HepG2 (cell line): ENCODE data around the gene HPS1. TPM values are rescaled to one million over a fixed set of nuclear protein-coding genes. Genes with fewer than 3 reads are reported as not detected.

Experiments used
- AGO1 ChIP-seq: fragments of 200-400 bp; formaldehyde crosslinking; IDR thresholded peaks from 2 replicates; pipeline ENCODE4 v1.6.1; 2017; ENCODE audit warnings: mild to moderate bottlenecking, low read depth, low read length, moderate library complexity; ENCODE audit not compliant: poor library complexity, severe bottlenecking
- BRF2 ChIP-seq: sonication (generic); formaldehyde crosslinking; IDR thresholded peaks from 2 replicates; pipeline ENCODE4 v1.8.1; 2022; ENCODE audit warnings: mild to moderate bottlenecking, missing genetic modification reagents
- E2F5 ChIP-seq: sonication (generic); formaldehyde crosslinking; conservative IDR thresholded peaks from 2 replicates; pipeline ENCODE4 v1.4.0; 2020; ENCODE audit warnings: missing genetic modification reagents
- GABPB1 ChIP-seq: IDR thresholded peaks from 2 replicates; pipeline ENCODE4 v1.6.1; 2016; ENCODE audit warnings: mild to moderate bottlenecking, missing genetic modification reagents, moderate library complexity, missing compliant biosample characterization
- JUND ChIP-seq: sonication (generic); formaldehyde crosslinking; IDR thresholded peaks from 2 replicates; pipeline ENCODE4 v1.8.0; 2022; ENCODE audit warnings: mild to moderate bottlenecking, missing genetic modification reagents
- NFKBIZ ChIP-seq: IDR thresholded peaks from 2 replicates; pipeline ENCODE4 v1.6.1; 2018; ENCODE audit warnings: missing genetic modification reagents, missing compliant biosample characterization
- PHF5A ChIP-seq: IDR thresholded peaks from one replicate; pipeline ENCODE4 v1.6.1; 2018; ENCODE audit warnings: low read depth, missing genetic modification reagents; ENCODE audit not compliant: unreplicated experiment
- SKI ChIP-seq: fragments of 450-650 bp; IDR thresholded peaks from one replicate; pipeline ENCODE4 v1.6.1; 2018; ENCODE audit warnings: mild to moderate bottlenecking; ENCODE audit not compliant: partially characterized antibody
- ZBTB33 ChIP-seq: sonication (generic); formaldehyde crosslinking; IDR thresholded peaks from 2 replicates; pipeline ENCODE4 v1.4.0; 2020; ENCODE audit warnings: missing genetic modification reagents
- ZNF160 ChIP-seq: sonication (generic); formaldehyde crosslinking; IDR thresholded peaks from 2 replicates; pipeline ENCODE4 v1.8.0; 2022; ENCODE audit warnings: mild to moderate bottlenecking, inconsistent platforms, missing genetic modification reagents
- ZNF263 ChIP-seq: sonication (generic); formaldehyde crosslinking; IDR thresholded peaks from 2 replicates; pipeline ENCODE4 v1.4.0; 2020; ENCODE audit warnings: missing genetic modification reagents
- ZNF350 ChIP-seq: sonication (generic); formaldehyde crosslinking; IDR thresholded peaks from 2 replicates; pipeline ENCODE4 v1.4.0; 2020; ENCODE audit warnings: mild to moderate bottlenecking, low read depth, missing genetic modification reagents, borderline replicate concordance
- ZNF446 ChIP-seq: sonication (generic); formaldehyde crosslinking; IDR thresholded peaks from 2 replicates; pipeline ENCODE4 v1.5.0; 2020; ENCODE audit warnings: mild to moderate bottlenecking, missing genetic modification reagents
- ZNF513 ChIP-seq: sonication (generic); formaldehyde crosslinking; conservative IDR thresholded peaks from 2 replicates; pipeline ENCODE4 v1.5.0; 2020; ENCODE audit warnings: missing genetic modification reagents
- polyA plus RNA-seq, 8 experiments: library from polyadenylated mRNA; depleted of rRNA in 3 of 8; stranded (reverse) in 7 of 8; unstranded in 1 of 8; fragments of >200 nt; fragmentation: Illumina TruSeq in 4 of 8; extraction: Trizol in 4 of 8; gene quantifications; 2 replicates each; pipeline versions ENCODE4 v1.2.1 to v1.2.3, GENCODE V29; 2011 to 2016; ENCODE audit warnings: low read depth in 4 of 8, missing spikeins in 1 of 8, mixed read lengths in 1 of 8; ENCODE audit not compliant: insufficient read depth in 1 of 8
- total RNA-seq, 5 experiments: library from RNA; depleted of rRNA; stranded (reverse); fragments of >200 nt; fragmentation: Illumina TruSeq; extraction: Trizol; gene quantifications; 2 replicates each; pipeline ENCODE4 v1.2.3, GENCODE V29; 2016; ENCODE audit warnings: low read depth in 1 of 5
- TF ChIP-seq, protein P1 (sequence below): sonication (generic); formaldehyde crosslinking; IDR thresholded peaks from 2 replicates; pipeline ENCODE4 v1.5.1; 2020; ENCODE audit warnings: mild to moderate bottlenecking, missing genetic modification reagents, moderate library complexity
- TF ChIP-seq, protein P2 (sequence below): sonication (generic); formaldehyde crosslinking; IDR thresholded peaks from 2 replicates; pipeline ENCODE4 v1.8.1; 2023; ENCODE audit warnings: mild to moderate bottlenecking, inconsistent platforms, moderate library complexity, missing genetic modification reagents, borderline replicate concordance
- TF ChIP-seq, protein P3 (sequence below): sonication (generic); formaldehyde crosslinking; IDR thresholded peaks from 2 replicates; pipeline ENCODE4 v1.4.0; 2020; ENCODE audit warnings: mild to moderate bottlenecking, missing genetic modification reagents

The HPS1 gene
- total and polyA plus RNA-seq, 2 of the 13 experiments (the other 11 are each of a cell fraction or from before 2014, with no cell fraction given), result 24.6 to 25.8 TPM

DNA sequence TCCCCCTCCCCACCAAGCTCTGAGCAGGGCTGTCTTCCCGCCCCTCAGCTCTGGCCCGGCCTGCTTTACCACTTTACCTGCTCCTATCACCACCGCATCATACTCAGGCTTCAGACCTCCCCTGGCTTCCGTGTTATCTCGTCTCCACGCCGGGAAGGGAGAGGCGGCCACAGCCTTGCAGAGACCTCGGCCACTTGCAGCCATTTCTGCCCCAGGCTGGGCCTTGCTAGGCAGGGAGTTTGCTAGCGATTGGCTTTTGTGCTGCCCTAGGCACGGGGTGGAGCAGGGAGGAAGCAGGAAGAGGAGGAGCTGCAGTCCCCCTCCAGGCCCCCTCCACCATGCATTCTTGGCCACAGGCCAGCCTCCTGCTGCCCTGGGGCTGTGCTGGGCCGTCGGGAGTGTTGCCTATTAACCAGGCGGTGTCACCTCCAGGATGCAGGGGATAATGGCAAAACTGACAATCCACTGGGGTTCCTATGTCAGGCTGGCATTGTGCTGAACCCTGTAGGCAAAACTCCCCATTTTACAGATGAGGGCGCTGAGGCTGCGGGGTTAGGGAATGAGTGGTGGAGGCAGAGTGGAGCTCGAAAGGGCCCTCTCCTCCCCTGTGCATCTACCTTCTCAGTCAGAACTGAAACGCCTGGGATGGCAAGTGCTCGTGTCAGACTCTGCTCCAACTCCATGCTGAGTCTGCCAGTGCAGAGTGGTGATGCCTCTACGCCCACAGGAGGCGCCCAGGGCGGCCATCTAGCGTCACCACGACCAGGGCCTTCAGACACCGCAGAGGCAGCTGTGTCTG lies 31.6 kb downstream of the HPS1 start, which contains the start of gene PYROXD2 (continued):
- TF ChIP-seq ZBTB33 (CRISPR knock-in tag) (no peak), SKI (no peak), AGO1 (peak; percentile 80), PHF5A (CRISPR knock-in tag) (peak; percentile 33), ZNF263 (peak; percentile 70), NFKBIZ (CRISPR knock-in tag) (peak; percentile 41; the same call in 1 of the 2 replicates), GABPB1 (CRISPR knock-in tag) (peak; percentile 91), ZNF160 (CRISPR knock-in tag) (peak; percentile 94), ZNF446 (no peak), ZNF513 (0 out of 2 replicates have a peak, but pooled peaks have one; percentile 61), JUND (CRISPR knock-in tag) (no peak), E2F5 (CRISPR knock-in tag) (no peak), BRF2 (CRISPR knock-in tag) (no peak; the same call in 1 of the 2 replicates), ZNF350 (CRISPR knock-in tag) (peak; percentile 62; the same call in 1 of the 2 replicates)
- TF ChIP-seq, protein P1, sequence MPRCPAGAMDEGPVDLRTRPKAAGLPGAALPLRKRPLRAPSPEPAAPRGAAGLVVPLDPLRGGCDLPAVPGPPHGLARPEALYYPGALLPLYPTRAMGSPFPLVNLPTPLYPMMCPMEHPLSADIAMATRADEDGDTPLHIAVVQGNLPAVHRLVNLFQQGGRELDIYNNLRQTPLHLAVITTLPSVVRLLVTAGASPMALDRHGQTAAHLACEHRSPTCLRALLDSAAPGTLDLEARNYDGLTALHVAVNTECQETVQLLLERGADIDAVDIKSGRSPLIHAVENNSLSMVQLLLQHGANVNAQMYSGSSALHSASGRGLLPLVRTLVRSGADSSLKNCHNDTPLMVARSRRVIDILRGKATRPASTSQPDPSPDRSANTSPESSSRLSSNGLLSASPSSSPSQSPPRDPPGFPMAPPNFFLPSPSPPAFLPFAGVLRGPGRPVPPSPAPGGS, result 0 out of 2 replicates have a peak, but pooled peaks have one; percentile 41
- TF ChIP-seq, protein P2, sequence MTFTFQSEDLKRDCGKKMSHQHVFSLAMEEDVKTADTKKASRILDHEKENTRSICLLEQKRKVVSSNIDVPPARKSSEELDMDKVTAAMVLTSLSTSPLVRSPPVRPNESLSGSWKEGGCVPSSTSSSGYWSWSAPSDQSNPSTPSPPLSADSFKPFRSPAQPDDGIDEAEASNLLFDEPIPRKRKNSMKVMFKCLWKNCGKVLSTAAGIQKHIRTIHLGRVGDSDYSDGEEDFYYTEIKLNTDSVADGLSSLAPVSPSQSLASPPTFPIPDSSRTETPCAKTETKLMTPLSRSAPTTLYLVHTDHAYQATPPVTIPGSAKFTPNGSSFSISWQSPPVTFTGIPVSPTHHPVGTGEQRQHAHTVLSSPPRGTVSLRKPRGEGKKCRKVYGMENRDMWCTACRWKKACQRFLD (CRISPR knock-in tag), result 0 out of 2 replicates have a peak, but pooled peaks have one; percentile 35
- TF ChIP-seq, protein P3, sequence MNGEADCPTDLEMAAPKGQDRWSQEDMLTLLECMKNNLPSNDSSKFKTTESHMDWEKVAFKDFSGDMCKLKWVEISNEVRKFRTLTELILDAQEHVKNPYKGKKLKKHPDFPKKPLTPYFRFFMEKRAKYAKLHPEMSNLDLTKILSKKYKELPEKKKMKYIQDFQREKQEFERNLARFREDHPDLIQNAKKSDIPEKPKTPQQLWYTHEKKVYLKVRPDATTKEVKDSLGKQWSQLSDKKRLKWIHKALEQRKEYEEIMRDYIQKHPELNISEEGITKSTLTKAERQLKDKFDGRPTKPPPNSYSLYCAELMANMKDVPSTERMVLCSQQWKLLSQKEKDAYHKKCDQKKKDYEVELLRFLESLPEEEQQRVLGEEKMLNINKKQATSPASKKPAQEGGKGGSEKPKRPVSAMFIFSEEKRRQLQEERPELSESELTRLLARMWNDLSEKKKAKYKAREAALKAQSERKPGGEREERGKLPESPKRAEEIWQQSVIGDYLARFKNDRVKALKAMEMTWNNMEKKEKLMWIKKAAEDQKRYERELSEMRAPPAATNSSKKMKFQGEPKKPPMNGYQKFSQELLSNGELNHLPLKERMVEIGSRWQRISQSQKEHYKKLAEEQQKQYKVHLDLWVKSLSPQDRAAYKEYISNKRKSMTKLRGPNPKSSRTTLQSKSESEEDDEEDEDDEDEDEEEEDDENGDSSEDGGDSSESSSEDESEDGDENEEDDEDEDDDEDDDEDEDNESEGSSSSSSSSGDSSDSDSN (CRISPR knock-in tag), result peak; percentile 70
